ENCODE data around the gene EMP3.

Gene EMP3

GRCh38 chr19:48329167-48329891 lies 4.0 kb downstream of the EMP3 start:
- no peak for TF ChIP-seq CTCF (IDR thresholded peaks at IDR 0.05; ENCODE audit: borderline replicate concordance, control extremely low read depth, extremely low read depth, insufficient read depth, missing control alignments)
- in situ Hi-C loops (cut with MboI; ENCODE audit: low sequenced_read_pairs, unreplicated experiment), result no loop called here
- DNase-seq (ENCODE audit: low spot score), result peak; percentile 52

GRCh38 chr19:48330012-48330681 lies 4.8 kb downstream of the EMP3 start:
- in situ Hi-C loops (cut with MboI; ENCODE audit: low sequenced_read_pairs, unreplicated experiment), result no loop called here
- DNase-seq (ENCODE audit: low spot score), result peak; percentile 83
- TF ChIP-seq CTCF (IDR thresholded peaks at IDR 0.05; ENCODE audit: borderline replicate concordance, control extremely low read depth, extremely low read depth, insufficient read depth, missing control alignments), result no peak

GRCh38 chr19:48332351-48332661 lies 7.0 kb downstream of the EMP3 start:
- no peak for TF ChIP-seq CTCF (IDR thresholded peaks at IDR 0.05; ENCODE audit: borderline replicate concordance, control extremely low read depth, extremely low read depth, insufficient read depth, missing control alignments)
- DNase-seq (ENCODE audit: low spot score), result no peak
- in situ Hi-C loops (cut with MboI; ENCODE audit: low sequenced_read_pairs, unreplicated experiment), result no loop called here

- no peak for TF ChIP-seq CTCF (IDR thresholded peaks at IDR 0.05; ENCODE audit: borderline replicate concordance, control extremely low read depth, extremely low read depth, insufficient read depth, missing control alignments)
- in situ Hi-C loops (cut with MboI; ENCODE audit: low sequenced_read_pairs, unreplicated experiment), result no loop called here
These were observed 7.5 kb downstream of the EMP3 start for GRCh38 chr19:48332662-48333466.

GRCh38 chr19:48333467-48334384 lies 8.4 kb downstream of the EMP3 start:
- in situ Hi-C loops (cut with MboI; ENCODE audit: low sequenced_read_pairs, unreplicated experiment), result no loop called here
- TF ChIP-seq CTCF (IDR thresholded peaks at IDR 0.05; ENCODE audit: borderline replicate concordance, control extremely low read depth, extremely low read depth, insufficient read depth, missing control alignments), result peak; percentile 95
- peak; percentile 95 for DNase-seq (ENCODE audit: low spot score)

More at GRCh38 chr19:48332662-48333466, 7.5 kb downstream of the EMP3 start:
- DNase-seq (ENCODE audit: low spot score), result peak; percentile 95
